Activated CD4-positive, CD25-positive, alpha-beta regulatory T cell treated with anti-CD3 and anti-CD28 coated beads, Interleukin-2, amount 50 U/mL, for 24 hours (primary cell): Measurements from ENCODE around the gene STYK1.

Experiments
- ATAC-seq, 2 donors: fragments of 150-1000 bp; cut with Tn5 transposase; one replicate each; pipeline ENCODE4 v1.10.0; 2021; ENCODE audit warnings: mild to moderate bottlenecking in 1 of 2, moderate library complexity in 1 of 2

STYK1 gene, protein sequence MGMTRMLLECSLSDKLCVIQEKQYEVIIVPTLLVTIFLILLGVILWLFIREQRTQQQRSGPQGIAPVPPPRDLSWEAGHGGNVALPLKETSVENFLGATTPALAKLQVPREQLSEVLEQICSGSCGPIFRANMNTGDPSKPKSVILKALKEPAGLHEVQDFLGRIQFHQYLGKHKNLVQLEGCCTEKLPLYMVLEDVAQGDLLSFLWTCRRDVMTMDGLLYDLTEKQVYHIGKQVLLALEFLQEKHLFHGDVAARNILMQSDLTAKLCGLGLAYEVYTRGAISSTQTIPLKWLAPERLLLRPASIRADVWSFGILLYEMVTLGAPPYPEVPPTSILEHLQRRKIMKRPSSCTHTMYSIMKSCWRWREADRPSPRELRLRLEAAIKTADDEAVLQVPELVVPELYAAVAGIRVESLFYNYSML

GRCh38 chr12:10673659-10674384, at the start of gene STYK1:
STYK1 (minus strand) TSS chr12:10674052; CDS start chr12:10634618, 39,434 bp downstream.
- peak; percentile 57 to 67 for ATAC-seq

- ATAC-seq = peak; percentile 42 to 44
Observed at GRCh38 chr12:10722905-10723746, 49.3 kb upstream of the STYK1 start, which contains the start of gene YBX3. YBX3 (minus strand) TSS chr12:10723323; CDS start chr12:10723111, 212 bp downstream.

GRCh38 chr12:10722502-10722904, 48.7 kb upstream of the STYK1 start:
- ATAC-seq = peak; percentile 73 to 74

DNA sequence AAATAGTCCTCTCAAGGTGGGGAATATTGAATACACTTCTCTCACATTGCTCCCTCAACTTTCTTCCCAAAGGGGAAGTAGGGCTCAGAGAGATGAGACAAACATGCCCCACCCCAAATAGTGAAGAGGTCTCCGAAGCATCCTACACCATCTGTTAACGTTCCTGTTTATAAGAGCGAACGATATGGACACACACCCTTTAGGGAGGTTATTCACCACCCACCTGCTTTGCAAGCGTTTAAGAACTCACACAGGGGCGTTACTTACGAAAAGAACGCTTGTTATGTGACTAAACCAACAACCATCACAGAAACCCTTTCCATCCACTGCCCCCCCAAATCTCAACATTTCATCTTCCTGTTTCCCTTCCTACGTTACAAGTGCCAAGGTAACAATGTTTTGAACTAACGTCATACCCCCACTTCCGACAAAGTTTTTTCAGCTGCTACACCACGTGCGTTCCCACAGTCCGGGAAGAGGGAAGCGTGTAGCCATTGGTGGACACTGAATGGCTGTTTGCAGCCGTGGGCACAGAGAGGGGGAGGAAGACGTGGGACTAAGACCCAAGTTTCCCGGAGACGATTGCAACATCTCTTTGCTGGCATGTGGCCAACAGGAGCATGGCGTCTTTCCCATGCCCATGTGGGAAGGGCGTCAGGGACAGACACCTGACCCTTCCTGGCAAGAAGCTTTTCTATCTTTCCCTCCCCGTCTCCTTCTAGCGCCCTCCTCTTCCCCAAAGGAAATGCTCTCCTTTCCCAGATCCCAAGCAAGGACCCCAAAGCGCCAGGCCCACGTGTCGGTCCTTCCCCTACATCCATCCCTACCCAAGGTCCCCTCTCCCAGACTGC, 48.0 kb upstream of the STYK1 start:
- peak; percentile 21 to 28 for ATAC-seq

DNA sequence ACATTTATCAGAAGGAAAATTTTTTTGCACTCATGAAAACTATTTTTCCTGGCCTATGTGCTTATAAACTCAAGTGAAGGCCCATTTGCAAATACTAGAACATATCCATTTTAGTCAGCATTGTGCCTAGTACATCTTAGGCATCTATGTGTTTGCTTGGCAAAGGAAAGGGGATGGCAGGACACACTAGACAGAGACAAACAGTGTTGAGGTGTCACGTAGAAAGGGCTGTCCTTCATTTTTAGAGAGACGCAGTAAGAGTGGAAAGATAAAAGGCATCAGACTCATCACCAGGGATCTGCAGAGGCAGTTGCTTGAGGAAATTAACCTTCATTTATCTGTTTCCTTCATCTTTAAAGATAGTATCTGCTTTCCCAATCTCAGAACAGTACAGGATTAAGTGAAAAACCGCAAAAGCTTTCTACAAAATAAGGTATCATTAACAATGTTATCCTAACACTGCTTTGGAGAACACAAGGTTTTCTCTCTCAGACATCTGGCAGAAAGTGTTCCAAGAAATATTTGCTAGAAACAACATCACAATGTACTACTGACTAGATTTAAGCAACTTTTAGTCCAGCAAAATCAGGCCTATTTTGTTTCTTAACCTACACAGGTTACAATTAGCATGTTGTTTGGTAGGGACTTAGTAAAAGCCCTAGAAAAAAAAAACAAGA, 47.3 kb upstream of the STYK1 start:
- no peak for ATAC-seq

DNA sequence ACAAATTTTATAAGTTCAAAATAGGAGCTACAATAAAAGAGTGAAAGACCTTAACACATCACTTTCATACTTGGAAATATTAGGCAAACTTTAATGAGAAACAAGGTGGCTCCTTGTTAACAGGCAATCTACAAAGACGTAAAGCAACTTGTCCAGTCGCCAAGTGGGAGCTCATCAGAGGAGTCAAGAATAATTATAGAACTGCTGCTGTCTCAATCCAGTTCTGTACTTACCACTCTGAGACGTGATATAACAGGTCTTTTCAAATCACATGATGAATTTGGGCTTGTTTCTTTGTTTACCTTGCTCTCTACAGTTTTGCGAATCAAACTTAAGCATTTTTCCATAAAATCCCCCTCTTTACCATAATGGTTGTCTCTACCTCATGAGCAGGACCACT, 45.6 kb upstream of the STYK1 start:
- no peak for ATAC-seq

DNA sequence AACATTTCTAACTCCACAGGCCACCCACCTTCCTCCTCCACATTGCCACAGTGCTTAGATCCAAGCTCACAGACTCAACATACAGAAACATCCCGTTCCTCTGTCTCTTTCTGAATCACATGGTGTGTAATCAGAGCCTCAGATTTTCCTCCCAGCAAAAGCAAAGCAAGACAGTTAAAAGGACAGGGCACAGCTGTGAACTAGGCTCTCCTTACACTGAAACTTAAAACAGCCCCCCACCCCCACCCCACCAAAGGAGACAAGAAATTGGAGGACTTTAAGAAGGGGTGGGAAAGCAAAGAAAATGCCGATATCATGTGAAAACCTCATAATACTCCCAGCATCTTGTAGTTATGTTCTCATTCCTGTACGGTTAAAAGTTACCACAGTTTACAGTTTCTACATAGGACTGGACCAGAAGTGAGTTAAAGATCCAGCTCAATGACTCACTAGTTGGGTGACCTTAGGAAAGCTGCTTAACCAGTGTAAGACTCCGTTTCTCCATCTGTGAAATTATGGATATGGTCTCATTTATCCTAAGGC, 44.5 kb upstream of the STYK1 start:
- no peak for ATAC-seq

DNA sequence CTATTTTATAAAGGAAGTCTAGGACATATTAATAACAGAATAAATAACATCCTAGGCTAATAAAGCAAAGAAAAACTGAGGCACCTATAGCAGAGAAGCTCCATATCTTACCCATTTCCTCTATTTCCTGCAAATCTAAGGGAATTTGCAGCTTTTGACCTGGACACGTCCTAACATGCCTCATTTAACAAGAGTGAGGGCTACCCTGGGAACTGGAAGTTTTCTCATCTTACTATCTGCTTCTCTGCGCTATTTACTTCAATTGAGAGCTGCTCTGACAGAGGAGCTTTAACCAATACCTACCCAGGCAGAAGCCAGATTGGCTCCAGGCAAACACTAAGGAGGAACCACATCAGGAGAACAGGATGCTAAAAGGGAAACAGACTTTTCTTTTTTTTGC, 43.6 kb upstream of the STYK1 start:
- no peak for ATAC-seq

DNA sequence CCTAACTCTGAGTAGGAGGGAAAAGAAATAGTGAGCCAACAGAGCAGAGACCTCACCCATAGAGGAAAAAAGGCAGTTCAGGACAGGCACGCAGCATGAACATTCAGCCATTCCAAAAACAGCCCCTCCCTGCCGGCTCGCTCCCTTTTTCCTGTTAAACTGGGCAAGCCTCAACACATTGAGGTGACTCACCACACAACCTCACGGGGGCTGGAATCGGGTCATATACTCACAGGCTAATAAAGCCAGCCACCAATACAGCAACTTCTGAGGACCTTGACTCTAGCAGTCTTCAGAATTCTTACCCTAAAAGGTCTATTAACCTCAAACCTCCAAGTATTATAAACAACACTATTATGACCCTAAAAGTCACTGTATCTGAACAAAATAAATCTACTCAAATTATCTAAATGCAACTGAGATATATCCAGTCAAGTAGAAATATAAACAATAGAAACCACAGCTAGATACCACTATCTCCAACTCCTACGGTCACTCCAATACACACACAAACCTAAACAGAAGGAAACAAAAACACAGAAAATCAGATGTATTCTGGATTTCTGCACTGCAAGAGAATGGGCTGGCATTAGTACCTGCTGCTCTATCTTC, 43.0 kb upstream of the STYK1 start:
- no peak for ATAC-seq

DNA sequence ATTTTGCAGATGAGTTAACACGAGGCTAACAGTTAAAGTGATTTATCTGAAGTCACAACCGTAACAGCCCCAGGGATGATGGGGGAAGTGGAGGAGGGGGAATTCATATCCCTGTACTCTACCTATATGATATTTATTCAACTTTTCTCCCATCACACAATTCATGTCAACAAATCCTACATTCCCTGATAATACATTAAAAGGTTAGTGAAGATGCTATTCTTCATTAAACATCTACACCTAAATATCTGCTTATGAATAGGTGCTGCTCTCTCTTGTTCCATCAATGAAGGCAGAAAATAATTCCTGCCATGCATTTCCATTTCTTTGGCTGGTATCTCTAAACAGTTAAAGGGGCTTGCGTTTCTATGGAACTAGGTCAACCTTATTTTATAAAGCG, 42.4 kb upstream of the STYK1 start:
- no peak for ATAC-seq

GRCh38 chr12:10715491-10715890, 41.6 kb upstream of the STYK1 start:
- no peak for ATAC-seq

- no peak for ATAC-seq
Observed at GRCh38 chr12:10709808-10710207, 36.0 kb upstream of the STYK1 start.

DNA sequence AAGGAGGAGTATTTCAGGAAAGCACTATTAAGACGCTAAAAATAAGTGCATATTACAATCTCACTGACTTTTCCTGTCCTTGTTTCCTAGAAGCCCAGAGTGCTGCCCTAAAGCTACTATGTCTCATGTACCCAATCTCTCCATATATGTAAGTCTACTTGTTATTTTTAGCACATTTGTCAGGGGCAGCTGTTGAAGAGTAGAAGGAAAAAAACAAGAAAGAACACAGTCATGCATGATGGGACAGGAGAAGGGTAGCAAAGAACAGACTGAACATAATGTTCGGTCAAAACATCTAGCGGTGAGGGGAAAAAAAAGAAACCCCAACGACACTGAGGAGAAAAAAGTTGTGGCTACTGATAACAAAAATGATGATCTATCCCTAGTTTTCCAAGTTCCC, 35.0 kb upstream of the STYK1 start:
- no peak for ATAC-seq

DNA sequence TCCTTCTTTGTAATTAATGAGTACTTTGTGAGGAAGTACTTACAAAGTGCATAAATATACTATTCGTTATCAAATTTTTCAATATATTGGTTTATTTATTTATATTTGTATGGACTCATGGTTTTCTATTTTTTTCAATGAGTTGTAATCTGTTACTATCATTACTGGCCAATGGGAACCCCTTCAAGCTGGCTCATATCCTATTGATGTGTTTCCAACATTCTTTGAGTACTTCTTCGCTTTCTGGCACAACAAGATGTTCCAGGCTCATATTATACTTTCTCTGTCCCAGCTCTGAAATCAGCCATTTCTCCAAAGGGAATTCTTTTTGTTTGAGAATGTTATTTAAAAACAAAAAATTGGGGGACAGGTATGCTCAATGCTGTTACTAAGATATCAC, 31.8 kb upstream of the STYK1 start:
- no peak for ATAC-seq

GRCh38 chr12:10701843-10702242, 28.0 kb upstream of the STYK1 start:
- no peak for ATAC-seq

GRCh38 chr12:10701131-10701681, 27.4 kb upstream of the STYK1 start:
- peak; percentile 92 to 93 for ATAC-seq

GRCh38 chr12:10700581-10700980, 26.7 kb upstream of the STYK1 start:
- no peak for ATAC-seq

DNA sequence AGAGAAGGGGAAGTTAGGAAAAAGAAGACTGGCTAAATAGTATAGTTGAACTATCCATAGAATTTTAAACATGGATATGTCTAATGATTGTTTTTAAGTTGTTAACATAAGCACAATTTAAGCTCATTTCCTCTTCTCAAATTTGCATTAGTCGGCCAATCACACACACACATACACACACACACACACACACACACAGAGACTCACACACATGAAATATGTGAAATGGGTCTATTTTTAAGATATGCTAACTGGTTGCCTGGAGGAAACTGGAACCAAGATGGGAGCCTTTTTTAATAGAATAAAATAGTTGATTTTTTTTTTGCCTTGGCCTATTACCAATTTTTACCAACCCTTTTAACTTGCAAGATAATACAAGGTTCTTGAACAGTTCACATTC, 24.0 kb upstream of the STYK1 start:
- ATAC-seq = no peak

GRCh38 chr12:10697156-10697555, 23.3 kb upstream of the STYK1 start:
- ATAC-seq = no peak

- ATAC-seq = no peak
Observed at GRCh38 chr12:10690906-10691305, 17.1 kb upstream of the STYK1 start.
